HepG2 (cell line): ENCODE results near the gene POU2F1. TPM values are rescaled to one million over a fixed set of nuclear protein-coding genes. Genes with fewer than 3 reads are reported as not detected.

Source experiments
- FOSL2 ChIP-seq: sonication (generic); formaldehyde crosslinking; IDR thresholded peaks from 2 replicates; pipeline ENCODE4 v1.4.0; 2020; ENCODE audit warnings: missing genetic modification reagents
- HMG20A ChIP-seq: IDR thresholded peaks from 2 replicates; pipeline ENCODE4 v1.6.1; 2016; ENCODE audit warnings: borderline replicate concordance
- IRF9 ChIP-seq: sonication (generic); formaldehyde crosslinking; IDR thresholded peaks from 2 replicates; pipeline ENCODE4 v1.8.0; 2022; ENCODE audit warnings: missing genetic modification reagents, mild to moderate bottlenecking, borderline replicate concordance
- JDP2 ChIP-seq: sonication (generic); formaldehyde crosslinking; IDR thresholded peaks from 2 replicates; pipeline ENCODE4 v1.8.1; 2022; ENCODE audit warnings: missing genetic modification reagents, borderline replicate concordance
- LCORL ChIP-seq, 2 experiments: fragments of 450-650 bp in 1 of 2; sonication (generic) in 1 of 2; formaldehyde crosslinking in 1 of 2; IDR thresholded peaks; 2 replicates each; pipeline versions ENCODE4 v1.5.0 to v1.6.1; 2017 to 2020; ENCODE audit warnings: antibody characterized with exemption in 1 of 2, missing genetic modification reagents in 1 of 2
- MAFF ChIP-seq: IDR thresholded peaks from 2 replicates; pipeline ENCODE4 v1.6.1; 2011; ENCODE audit warnings: low read depth, low read length, improper control_type of control experiment
- PLSCR1 ChIP-seq: sonication (generic); formaldehyde crosslinking; IDR thresholded peaks from 2 replicates; pipeline ENCODE4 v1.5.0; 2020; ENCODE audit warnings: missing genetic modification reagents, mild to moderate bottlenecking, borderline replicate concordance
- POGK ChIP-seq: sonication (generic); formaldehyde crosslinking; conservative IDR thresholded peaks from 2 replicates; pipeline ENCODE4 v1.8.0; 2022; ENCODE audit warnings: mild to moderate bottlenecking, moderate library complexity, missing genetic modification reagents
- POLR2A ChIP-seq, 2 experiments: IDR thresholded peaks; 2 replicates each; pipeline ENCODE4 v1.6.1; 2011; ENCODE audit warnings: low read depth in 2 of 2, low read length in 2 of 2, mild to moderate bottlenecking in 1 of 2, moderate library complexity in 1 of 2; ENCODE audit not compliant: insufficient read depth in 1 of 2
- POLR2G ChIP-seq: fragments of 200-400 bp; formaldehyde crosslinking; IDR thresholded peaks from 2 replicates; pipeline ENCODE4 v1.6.1; 2018; ENCODE audit warnings: mild to moderate bottlenecking, low read depth, low read length, moderate library complexity
- SNAI1 ChIP-seq: sonication (generic); formaldehyde crosslinking; IDR thresholded peaks from 2 replicates; pipeline ENCODE4 v1.5.0; 2020; ENCODE audit warnings: mild to moderate bottlenecking, missing genetic modification reagents, borderline replicate concordance
- SNAPC2 ChIP-seq: sonication (generic); formaldehyde crosslinking; IDR thresholded peaks from 2 replicates; pipeline ENCODE4 v1.8.1; 2022; ENCODE audit warnings: mild to moderate bottlenecking, missing genetic modification reagents
- TBX2 ChIP-seq: sonication (generic); formaldehyde crosslinking; IDR thresholded peaks from 2 replicates; pipeline ENCODE4 v1.5.0; 2020; ENCODE audit warnings: missing genetic modification reagents, mild to moderate bottlenecking, borderline replicate concordance
- TCF7 ChIP-seq: sonication (generic); IDR thresholded peaks from 2 replicates; pipeline ENCODE4 v1.6.1; 2016; ENCODE audit warnings: antibody characterized with exemption, low read depth
- ZNF138 ChIP-seq: sonication (generic); formaldehyde crosslinking; IDR thresholded peaks from 2 replicates; pipeline ENCODE4 v1.5.0; 2020; ENCODE audit warnings: mild to moderate bottlenecking, low read depth, missing genetic modification reagents
- ZNF276 ChIP-seq: sonication (generic); formaldehyde crosslinking; IDR thresholded peaks from 2 replicates; pipeline ENCODE4 v1.4.0; 2020; ENCODE audit warnings: mild to moderate bottlenecking, low read depth, missing genetic modification reagents
- ZNF563 ChIP-seq: sonication (generic); formaldehyde crosslinking; IDR thresholded peaks from 2 replicates; pipeline ENCODE4 v1.8.0; 2022; ENCODE audit warnings: mild to moderate bottlenecking, moderate library complexity, missing genetic modification reagents
- ZNF569 ChIP-seq: sonication (generic); formaldehyde crosslinking; IDR thresholded peaks from 2 replicates; pipeline ENCODE4 v1.5.0; 2020; ENCODE audit warnings: mild to moderate bottlenecking, missing genetic modification reagents, moderate library complexity, borderline replicate concordance
- ZNF75D ChIP-seq: sonication (generic); formaldehyde crosslinking; IDR thresholded peaks from 2 replicates; pipeline ENCODE4 v1.8.1; 2023; ENCODE audit warnings: missing genetic modification reagents, mild to moderate bottlenecking, borderline replicate concordance
- ZNF772 ChIP-seq: sonication (generic); formaldehyde crosslinking; IDR thresholded peaks from 2 replicates; pipeline ENCODE4 v1.5.0; 2020; ENCODE audit warnings: mild to moderate bottlenecking, missing genetic modification reagents
- ZNF800 ChIP-seq: sonication (generic); formaldehyde crosslinking; IDR thresholded peaks from 2 replicates; pipeline ENCODE4 v1.4.0; 2020; ENCODE audit warnings: missing genetic modification reagents
- polyA plus RNA-seq, 8 experiments: library from polyadenylated mRNA; depleted of rRNA in 3 of 8; stranded (reverse) in 7 of 8; unstranded in 1 of 8; fragments of >200 nt; fragmentation: Illumina TruSeq in 4 of 8; extraction: Trizol in 4 of 8; gene quantifications; 2 replicates each; pipeline versions ENCODE4 v1.2.1 to v1.2.3, GENCODE V29; 2011 to 2016; ENCODE audit warnings: low read depth in 4 of 8, missing spikeins in 1 of 8, mixed read lengths in 1 of 8; ENCODE audit not compliant: insufficient read depth in 1 of 8
- total RNA-seq, 5 experiments: library from RNA; depleted of rRNA; stranded (reverse); fragments of >200 nt; fragmentation: Illumina TruSeq; extraction: Trizol; gene quantifications; 2 replicates each; pipeline ENCODE4 v1.2.3, GENCODE V29; 2016; ENCODE audit warnings: low read depth in 1 of 5

POU2F1 gene
- total and polyA plus RNA-seq, 2 of the 13 experiments (the other 11 are each of a cell fraction or from before 2014, with no cell fraction given), result 10.2 to 13.0 TPM

GRCh38 chr1:167219646-167220536 is 795 bp upstream of the POU2F1 start (continued):
- TF ChIP-seq ZNF75D, result peak; percentile 53; the same call in 1 of the 2 replicates
- no peak for TF ChIP-seq PLSCR1 (CRISPR knock-in tag)
- TF ChIP-seq SNAI1 (CRISPR knock-in tag), result peak; percentile 55; the same call in 1 of the 2 replicates
- TF ChIP-seq POLR2A (IDR thresholded peaks at IDR 0.05; ENCODE audit: insufficient read depth in 1 of 2, low read depth in 2 of 2, low read length in 2 of 2), result peak; percentile 48 to 72
- TF ChIP-seq ZNF800, result no peak
- 0 out of 2 replicates have a peak, but pooled peaks have one; percentile 74 for TF ChIP-seq ZNF276
- peak; percentile 75; the same call in 1 of the 2 replicates for TF ChIP-seq POGK (CRISPR knock-in tag)
- TF ChIP-seq TCF7, result no peak
- TF ChIP-seq ZNF138, result no peak
- peak; percentile 49; the same call in 1 of the 2 replicates for TF ChIP-seq TBX2 (CRISPR knock-in tag)
- TF ChIP-seq LCORL (IDR thresholded peaks at IDR 0.05), result no peak
- TF ChIP-seq LCORL (CRISPR knock-in tag; IDR thresholded peaks at IDR 0.05), result no peak
- TF ChIP-seq ZNF569 (CRISPR knock-in tag), result peak; percentile 43; the same call in 1 of the 2 replicates
- TF ChIP-seq MAFF, result no peak
- TF ChIP-seq JDP2, result no peak
- TF ChIP-seq FOSL2 (CRISPR knock-in tag), result peak; percentile 22; the same call in 1 of the 2 replicates
- peak; percentile 80; the same call in 1 of the 2 replicates for TF ChIP-seq POLR2G
- TF ChIP-seq IRF9 (CRISPR knock-in tag), result peak; percentile 69; the same call in 1 of the 2 replicates
- TF ChIP-seq HMG20A (CRISPR knock-in tag), result no peak; the same call in 1 of the 2 replicates
- no peak for TF ChIP-seq ZNF772 (CRISPR knock-in tag)
- TF ChIP-seq ZNF563, result no peak; the same call in 1 of the 2 replicates
- peak; percentile 72; the same call in 1 of the 2 replicates for TF ChIP-seq SNAPC2 (CRISPR knock-in tag)
